ENCODE measurements around the gene FHOD1.

DNA sequence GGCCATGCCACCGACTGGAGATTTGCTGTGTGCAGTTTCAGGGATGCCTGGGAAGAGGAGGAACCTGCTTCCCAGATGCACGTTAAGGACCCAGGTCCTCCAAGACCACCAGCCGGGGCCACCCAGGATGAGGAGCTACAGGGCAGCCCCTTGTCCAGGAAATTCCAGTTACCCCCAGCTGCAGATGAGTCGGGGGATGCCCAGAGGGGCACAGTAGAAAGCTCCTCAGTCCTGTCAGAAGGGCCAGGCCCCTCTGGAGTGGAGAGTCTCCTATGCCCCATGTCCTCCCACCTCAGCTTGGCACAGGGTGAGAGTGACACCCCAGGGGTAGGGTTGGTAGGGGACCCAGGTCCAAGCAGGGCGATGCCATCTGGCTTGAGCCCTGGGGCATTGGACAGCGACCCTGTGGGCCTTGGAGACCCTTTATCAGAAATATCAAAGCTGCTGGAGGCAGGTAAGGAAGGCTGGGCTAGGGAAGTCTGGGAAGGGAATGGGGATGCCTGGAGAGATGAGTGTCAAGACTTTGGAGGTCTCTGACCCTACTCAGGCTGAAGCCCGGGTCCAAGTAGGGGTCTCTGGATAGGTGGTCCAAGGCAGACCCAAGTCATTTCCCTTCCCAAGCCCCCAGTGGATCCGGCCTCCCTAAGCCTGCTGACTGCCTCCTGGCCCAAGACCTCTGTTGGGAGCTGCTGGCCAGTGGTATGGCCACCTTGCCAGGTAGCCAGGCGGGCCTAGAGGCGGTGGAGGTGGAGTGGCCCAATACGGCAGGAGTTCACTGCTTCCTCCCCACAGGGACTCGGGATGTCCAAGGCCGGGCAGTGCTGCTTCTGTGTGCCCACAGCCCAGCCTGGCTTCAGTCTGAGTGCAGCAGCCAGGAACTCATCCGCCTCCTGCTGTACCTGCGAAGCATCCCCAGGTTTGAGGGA is 33.1 kb upstream of the FHOD1 start:
- no peak for TF ChIP-seq CHD4 (IDR thresholded peaks at IDR 0.05; ENCODE audit: insufficient read depth, insufficient replicate concordance, low read depth, low read length, poor library complexity, severe bottlenecking)
- no peak for TF ChIP-seq ZBTB7A (IDR thresholded peaks at IDR 0.05; ENCODE audit: borderline replicate concordance, control insufficient read depth, low read depth, low read length)
- no peak for TF ChIP-seq CTCF (IDR thresholded peaks at IDR 0.05 in 2 of 3, conservative IDR thresholded peaks at IDR 0.05 in 1 of 3; ENCODE audit: insufficient read depth in 2 of 3, low read depth in 1 of 3, low read length in 3 of 3)
- TF ChIP-seq IRF2 (CRISPR knock-in tag; IDR thresholded peaks at IDR 0.05), result no peak
- TF ChIP-seq GTF3C2 (IDR thresholded peaks at IDR 0.05; ENCODE audit: borderline replicate concordance, extremely low read depth, insufficient read length), result no peak
- no peak for TF ChIP-seq MCM7 (IDR thresholded peaks at IDR 0.05)
- TF ChIP-seq TAF9B (IDR thresholded peaks at IDR 0.05; ENCODE audit: partially characterized antibody), result no peak
- TF ChIP-seq RB1 (IDR thresholded peaks at IDR 0.05; ENCODE audit: low read depth), result no peak
- TF ChIP-seq GATAD2B (IDR thresholded peaks at IDR 0.05; ENCODE audit: borderline replicate concordance), result no peak

Data from K562 (cell line).